GM18498 (cell line): ENCODE results near the gene VIT.
"Not testable (repeated sequence)": the region's sequence is repeated elsewhere in the genome, so short reads cannot be mapped to it uniquely, and the experiment has no call there.

Experiments
- ATAC-seq: cut with Tn5 transposase; IDR thresholded peaks from one replicate; pipeline ENCODE4 v1.9.1; 2021; ENCODE audit warnings: mild to moderate bottlenecking, moderate library complexity; ENCODE audit not compliant: unreplicated experiment

Gene VIT

DNA sequence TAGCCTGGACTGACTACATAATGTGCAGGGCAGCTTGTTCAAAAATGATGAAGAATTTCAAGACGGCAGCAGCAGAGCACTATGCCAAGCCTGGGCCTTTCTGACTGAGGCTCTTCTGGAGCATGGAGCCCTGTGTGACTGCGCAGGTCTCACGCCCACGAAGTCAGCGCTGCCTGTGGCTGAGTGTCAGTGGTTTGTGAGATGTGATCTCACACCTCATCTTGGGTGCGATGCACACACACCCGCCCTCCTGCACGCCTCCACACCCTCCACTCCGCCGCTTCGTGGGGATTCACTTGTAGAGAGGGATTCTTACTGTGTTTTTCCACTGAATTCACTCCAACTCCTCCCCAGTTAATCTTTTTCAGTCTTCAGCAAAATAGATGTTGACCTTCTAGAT, 103.9 kb downstream of the VIT start:
- ATAC-seq: no peak

DNA sequence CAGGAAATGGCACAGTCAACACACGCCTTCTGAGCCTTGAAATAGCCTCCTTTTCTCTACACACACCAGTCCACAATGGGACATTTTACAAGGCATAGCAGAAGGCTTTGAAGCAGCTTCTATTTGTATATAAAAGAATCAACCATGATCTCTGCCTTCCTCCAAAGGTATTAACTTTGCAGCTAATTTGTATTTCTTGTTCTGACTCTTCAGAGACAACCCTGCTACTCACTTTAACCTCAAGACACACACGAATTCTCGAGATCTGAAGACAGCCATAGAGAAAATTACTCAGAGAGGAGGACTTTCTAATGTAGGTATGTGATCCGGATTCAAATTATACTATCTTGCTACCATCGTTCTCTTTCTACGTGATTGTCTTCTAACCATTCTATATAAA, 104.6 kb downstream of the VIT start:
- ATAC-seq: no peak

DNA sequence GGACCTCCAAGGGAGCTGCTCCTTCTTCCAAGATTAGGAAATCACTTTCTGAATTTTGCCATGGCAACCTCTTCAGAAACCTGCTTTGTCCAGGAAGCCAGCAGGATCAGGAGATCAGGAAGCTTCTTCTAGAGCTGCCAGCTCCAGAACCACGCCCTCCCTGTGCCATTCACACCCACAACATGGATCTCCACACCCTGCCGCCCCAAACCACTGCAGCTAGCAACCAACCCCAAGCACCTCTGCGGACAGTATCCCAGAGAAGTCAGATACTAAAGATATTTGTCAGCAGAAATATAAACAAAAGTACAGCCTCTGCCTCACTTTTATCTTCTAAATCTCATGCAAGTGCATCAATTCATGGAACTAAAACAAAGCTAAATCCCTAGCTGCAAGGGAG, 106.4 kb downstream of the VIT start:
- ATAC-seq: no peak

DNA sequence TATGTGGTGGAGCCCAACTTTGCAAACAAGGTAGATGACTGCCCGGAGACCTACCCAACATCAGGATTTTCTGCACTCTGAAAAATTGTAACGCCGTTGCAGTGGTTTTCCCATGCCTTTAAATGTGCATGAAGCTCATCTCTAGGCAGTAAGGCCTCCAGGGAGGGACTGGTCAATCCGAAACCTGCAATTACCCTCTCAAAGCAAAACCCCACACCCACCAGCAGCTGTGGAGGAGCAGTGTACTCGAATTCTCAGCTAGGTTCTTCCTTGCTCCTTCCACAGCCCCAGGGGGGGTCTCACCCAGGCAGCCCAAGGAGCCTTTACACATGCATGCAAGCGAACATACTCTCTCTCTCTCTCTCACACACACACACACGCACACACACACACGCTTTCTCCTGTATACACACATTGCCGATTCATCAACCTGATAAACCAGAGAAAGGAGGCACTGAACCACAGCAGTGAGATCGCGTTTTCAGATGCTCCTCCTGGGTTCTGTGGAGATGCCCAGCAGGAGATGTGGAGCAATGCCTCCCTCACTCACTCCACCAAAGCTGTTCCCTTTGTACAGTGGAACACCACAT, 109.2 kb downstream of the VIT start:
- ATAC-seq: no peak

DNA sequence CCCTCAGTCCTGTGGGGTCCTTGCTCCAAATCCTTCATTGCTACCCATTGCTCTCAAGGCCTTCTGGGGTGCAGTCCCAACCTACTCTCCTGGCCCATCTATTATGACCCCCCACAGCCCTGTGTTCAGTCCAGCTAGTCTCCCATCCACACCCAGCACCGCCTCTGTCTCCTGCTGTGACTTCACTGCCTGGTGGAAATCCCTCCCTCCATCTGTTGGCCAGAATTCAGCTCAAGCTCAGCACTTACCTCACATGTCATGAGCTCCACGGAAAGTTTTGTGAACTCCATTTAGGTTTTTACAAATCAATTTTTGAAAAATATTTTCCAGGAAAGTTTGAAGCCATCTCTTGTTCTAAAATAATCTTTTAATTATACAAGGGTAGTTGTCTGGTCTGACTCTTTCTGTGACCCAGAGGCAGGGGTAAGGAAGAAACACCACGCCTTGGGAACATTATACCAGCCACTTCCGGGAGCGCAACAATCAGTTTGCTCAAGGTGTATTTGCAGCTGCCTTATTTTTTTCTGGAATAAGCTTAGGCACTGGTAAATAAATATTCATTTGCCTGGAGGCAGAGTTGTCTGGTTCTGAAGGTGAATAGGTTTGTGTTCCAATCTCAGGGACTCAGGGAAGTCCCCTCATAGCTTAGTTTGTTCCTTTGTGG, 110.8 kb downstream of the VIT start:
- ATAC-seq: no peak

DNA sequence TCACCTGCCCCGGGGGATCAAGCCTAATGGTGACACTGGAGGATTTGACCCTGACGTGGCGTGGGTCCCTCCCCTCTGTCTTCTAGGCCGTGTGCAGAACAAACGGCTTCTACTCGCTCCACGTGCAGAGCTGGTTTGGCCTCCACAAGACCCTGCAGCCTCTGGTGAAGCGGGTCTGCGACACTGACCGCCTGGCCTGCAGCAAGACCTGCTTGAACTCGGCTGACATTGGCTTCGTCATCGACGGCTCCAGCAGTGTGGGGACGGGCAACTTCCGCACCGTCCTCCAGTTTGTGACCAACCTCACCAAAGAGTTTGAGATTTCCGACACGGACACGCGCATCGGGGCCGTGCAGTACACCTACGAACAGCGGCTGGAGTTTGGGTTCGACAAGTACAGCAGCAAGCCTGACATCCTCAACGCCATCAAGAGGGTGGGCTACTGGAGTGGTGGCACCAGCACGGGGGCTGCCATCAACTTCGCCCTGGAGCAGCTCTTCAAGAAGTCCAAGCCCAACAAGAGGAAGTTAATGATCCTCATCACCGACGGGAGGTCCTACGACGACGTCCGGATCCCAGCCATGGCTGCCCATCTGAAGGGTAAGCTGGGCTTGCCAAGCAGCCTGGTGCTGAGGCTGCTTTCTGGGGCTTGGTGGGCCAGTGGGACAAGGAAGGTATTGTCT, 112.0 kb downstream of the VIT start:
- no peak for ATAC-seq

DNA sequence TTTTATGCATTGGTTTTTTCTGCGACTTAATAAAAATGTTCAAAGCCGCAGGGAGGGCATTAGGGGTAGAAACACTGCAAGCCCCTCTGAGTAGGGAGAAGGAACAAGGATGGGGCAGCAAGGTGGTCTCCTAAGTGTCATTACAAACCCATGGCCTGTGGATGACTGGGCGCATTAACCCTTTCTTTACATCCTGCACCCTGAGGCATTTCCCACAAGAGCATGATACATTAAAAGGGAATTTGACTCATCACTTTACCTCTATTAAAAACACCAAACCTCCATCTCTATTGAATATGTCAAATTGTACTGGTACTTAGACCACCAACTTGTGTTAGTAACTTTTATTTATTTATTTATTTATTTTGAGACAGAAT, 112.5 kb downstream of the VIT start:
- ATAC-seq: no peak

DNA sequence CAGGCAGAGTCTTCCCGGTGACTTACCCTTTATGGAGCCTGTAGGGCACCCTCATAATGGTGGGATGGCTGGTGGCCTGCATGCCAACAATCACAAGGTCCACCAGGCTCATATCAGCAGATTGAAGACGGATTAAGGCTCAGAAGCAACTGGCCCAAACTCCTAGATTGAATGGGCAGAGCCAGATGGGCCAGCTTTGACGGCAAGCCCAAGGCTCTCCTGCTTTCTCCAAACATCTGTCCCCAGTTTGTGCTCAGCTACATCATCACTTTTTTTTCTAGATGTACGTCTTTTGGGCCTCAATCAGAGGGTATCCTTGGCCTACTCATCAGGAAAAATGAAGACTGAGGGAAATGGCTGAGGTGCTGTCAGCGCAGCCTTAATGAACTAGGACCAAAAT, 114.6 kb downstream of the VIT start:
- ATAC-seq: no peak

DNA sequence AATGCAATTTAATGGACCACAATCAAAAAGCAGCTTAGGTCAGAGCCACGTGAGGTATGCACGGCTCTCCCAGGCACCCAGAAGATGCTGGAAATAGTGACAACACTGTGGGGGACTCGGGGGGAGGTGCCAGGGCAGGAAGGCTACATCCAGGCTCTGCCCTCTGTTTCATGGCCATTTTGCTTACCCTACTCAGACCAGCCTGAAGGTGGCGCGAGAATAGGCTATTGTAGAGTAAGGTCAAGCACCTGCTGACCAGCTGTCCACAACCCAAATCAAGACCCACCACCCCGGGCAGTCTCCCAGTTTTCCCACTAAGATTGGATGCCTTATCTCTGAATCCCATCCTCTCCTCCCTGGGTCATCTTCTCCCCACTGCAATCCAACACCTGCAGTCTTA, 115.7 kb downstream of the VIT start:
- no peak for ATAC-seq

DNA sequence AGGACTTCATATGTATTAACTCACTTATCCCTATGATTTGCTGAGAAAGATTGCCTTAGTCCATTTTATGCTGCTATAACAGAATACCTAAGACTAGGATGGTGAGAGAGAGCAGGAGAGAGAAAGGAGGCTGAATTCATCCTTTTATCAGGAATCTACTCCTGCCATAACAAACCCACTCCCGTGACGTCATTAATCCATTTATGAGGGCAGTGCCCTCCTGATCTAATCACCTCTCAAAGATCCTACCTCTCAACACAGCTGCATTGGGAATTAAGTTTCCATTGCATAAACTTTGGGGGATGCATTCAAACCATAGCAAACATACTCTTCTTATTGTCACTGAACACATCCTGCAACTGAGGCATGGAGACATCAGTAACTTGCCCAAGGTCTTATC, 122.0 kb downstream of the VIT start:
- no peak for ATAC-seq

DNA sequence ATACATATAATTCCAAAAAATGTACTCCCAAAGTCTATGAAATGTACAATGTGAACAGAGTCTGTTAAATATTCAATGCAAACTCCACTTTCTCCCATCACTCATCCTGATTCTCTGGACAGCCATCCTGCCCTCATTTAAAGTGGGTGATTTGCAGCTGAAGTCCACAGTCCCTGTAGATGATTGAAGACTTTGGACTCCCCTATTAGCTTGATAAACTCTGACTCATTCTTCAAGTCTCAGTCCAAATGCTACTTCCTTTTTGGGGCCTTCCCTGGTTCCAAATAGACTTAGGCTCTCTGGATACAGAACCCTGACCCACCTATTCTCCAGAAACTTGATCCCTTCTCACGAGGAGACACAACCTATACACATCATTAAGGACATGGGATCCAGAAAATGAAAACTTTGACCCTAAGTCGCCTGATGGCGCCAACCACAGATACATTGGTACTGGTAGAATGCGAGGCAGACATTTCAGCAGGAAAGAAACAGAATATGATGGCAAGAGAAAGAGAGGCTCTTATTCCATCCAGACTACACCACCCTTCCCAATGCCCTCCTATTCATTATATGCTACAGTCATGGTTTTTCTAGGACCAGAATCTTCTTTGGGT, 122.7 kb downstream of the VIT start:
- no peak for ATAC-seq

DNA sequence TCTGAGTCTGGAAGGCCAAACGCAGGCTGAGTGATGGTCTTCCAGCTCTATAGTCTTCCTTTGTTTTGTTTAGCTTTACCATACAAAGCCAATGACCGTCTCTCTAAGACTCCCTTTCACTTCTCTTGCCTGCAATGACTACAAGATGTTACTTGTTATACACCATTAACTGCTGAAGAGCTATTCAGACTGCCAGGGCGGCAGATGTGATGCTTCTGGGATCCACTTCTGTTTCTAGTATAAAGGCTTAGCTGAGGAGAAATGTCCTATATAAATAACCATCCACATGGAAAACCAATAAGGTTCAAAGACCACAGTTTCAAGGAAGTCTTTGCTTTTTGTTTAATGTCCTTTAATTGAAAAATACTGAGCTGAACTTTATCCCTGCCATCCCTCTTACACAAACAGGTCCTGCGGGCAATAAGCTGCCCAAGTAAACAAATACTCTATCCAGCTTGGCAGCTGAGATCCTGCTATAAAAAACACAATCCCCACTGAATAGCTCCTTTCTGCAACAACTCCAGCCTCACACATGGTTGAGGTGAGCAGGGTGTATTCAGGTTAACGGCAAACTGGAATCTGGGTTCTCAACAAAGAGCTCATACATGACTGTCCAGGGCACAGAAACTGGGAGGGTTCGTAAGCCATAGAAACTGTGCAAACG, 124.6 kb downstream of the VIT start:
- no peak for ATAC-seq

DNA sequence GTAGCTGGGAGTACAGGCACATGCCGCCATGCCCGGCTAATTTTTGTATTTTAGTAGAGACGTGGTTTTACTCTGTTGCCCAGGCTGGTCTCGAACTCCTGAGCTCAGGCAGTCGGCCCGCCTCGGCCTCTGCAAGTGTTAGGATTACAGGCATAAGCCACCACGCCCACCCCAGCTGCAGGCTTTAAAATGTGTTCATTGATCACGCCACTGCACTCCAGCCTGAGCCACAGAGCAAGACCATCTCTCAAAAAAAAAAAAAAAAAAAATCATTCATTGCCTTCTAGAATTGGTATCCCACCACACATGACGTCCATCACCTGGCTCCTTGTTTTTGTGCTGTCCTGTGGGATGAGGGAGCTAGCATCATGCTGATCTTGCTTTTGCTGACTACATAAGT, 127.4 kb downstream of the VIT start:
- ATAC-seq: no peak

DNA sequence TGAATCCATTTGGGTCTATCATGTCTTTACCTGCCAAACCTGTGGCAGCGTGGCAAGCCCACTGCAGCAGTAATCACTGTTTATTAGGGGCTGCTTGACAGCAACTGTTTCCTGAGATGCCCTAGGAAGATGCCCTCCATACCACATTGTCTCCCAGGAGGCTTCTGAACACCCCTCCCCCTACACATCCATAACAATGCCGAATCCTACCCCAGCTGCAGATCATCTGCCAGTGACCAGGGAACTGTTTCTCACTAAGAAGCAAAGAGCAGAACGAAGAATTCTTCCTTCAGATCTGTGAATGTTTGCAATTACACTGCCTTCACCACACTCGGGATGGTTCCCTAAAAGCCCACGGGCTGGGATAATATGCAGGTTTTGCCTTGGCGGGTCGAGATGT, 127.8 kb downstream of the VIT start:
- no peak for ATAC-seq

DNA sequence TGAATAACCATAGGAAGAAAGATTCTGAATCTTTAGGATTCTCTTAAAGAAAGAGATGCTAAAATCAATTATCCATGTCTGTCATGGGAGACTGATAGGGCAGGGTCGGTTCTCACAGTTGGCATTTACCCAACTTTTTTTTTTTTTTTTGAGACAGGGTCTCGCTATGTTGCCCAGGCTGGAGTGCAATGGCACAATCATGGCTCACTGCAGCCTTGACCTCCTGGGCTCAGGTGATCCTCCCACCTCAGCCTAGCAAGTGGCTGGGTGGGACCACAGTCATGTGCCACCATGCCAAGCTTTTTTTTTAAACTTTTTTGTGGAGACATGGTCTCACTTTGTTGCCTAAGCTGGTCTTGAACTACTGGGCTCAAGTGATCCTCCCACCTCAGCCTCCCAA, 128.2 kb downstream of the VIT start:
- not testable (repeated sequence) for ATAC-seq

DNA sequence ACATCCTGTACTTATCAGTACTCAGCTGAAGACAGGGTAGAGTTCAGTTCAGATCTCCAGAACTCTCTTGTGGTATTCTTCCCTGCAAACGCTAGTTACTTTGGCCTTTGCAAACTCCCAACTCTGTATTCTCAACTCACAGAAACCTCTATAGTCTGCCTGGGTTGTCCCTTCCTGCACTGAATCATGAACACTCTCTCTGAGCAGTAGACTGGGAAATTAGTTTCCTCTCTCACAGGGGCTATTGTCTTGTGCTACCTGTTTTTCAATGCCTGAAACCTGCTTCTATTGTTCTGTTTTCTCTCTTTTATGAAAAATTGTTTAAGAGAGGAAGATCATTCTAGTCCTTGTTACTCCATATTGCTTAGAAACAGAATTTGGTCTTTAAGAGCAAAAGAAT, 134.7 kb downstream of the VIT start:
- ATAC-seq: no peak

DNA sequence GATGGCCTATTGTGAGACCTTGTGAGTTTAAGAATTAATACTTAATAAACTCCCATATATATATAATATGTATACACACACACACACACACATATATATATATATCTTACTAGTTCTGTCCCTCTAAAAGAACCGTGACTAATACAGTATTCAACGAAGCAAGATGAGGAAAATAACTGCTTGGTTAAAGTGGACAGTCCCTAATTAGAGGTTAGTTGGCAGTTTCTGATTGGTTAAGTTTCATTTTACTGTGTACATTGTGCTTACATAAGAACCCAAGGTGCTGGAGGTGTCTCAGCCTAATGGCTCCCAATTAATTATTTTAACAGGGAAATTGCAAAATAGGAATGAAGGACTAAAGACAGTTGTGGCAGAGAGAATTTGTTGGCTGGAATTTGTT, 137.7 kb downstream of the VIT start:
- no peak for ATAC-seq

DNA sequence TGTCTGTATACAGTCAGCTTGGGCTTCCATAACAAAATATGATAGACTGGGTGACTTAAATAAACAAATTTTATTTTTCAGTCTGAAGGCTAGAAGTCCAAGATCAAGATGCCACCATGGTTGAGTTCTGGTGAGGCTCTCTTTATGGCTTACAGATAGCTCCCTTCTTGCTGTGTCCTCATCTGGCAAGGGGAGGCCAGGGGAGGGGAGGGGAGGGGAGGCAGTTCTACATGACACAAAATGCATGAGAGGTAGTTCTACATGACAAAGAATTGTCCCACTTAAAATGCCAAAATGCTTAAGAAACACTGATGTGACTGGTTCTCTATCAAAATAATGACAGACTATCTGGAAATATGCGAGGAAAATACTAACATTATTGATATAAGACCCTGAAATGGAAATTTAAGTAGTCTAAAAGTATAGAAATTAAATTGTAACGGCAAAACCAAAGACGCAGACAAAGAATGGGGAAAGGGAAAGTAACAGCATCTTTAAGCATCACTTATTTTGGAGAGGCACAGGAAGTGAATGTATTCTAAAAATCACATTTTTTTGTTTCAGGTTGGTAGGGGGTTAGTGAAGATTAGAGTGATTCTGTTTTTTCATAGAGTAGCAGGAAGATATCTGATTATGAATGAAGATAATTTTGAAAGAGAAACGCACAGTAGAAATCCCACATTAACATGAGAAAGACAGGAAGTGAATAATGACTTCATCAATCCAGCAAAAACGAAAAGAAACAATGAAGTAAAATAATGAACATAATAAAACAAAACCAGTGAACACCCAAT, 138.4 kb downstream of the VIT start:
- no peak for ATAC-seq

DNA sequence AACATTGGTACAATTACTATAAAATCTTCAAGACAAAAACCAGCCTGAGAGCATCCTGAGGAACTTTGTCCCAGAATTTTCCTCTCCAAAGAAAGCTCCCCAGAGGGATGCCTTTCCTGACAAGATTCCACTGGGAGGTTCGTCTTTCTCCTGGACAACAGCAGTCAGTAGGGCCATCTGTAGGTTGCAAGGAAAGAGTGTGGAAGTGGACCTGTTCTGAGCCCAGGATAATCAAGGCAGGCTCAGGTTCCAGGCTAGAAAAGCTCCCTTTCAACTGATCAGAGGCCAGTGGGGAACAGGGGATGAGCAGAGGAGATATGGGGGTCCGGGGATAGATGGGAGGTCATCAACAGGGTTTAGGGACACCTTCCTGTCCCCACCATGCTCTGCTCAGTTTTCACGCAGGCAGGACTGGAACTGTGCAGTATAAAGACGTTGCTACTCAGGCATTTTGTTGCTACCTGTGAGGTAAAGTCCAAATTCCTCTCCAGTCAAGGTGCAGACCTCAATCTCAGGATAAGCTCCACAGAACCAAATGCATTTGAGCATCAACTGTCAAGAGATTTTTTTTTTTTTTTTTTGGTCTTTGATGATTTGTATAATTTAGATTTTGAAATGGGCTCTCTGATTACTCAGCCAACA, 143.6 kb downstream of the VIT start:
- ATAC-seq: no peak

DNA sequence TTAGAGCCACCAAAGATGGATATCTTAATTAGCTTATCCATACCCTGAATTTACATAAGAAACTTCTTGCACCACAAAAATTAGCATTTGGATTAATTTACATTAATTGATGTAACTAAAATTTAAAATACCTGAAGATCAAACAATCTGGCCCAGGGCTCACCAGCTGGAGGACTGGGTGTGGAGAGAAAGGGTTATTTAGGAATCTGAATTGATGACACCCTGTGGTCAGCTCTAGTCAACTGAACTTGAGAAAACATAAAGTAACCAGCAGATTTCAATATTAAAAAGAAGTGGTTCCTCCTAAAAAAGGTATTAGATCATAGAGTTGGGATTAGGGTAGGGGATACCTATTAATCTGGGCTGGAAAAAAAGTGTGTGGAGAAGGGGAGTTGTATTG, 147.3 kb downstream of the VIT start:
- ATAC-seq: no peak
